Endothelial cell of umbilical vein (primary cell): ENCODE measurements around the gene DGKK. TPM values are rescaled to one million over a fixed set of nuclear protein-coding genes. Genes with fewer than 3 reads are reported as not detected.

Source experiments
- BruUV-seq: library from RNA; stranded (reverse); fragments of 400-500 nt; replicated peaks from 2 replicates; lab custom pipeline; 2021; lab: Mats Ljungman, UMichigan
- CTCF ChIA-PET: fragments of 300-600, 350-600 bp; sonication (Branson Sonifier 250); formaldehyde crosslinking; loops from one replicate; lab custom pipeline; 2021; ENCODE audit warnings: antibody characterized with exemption, inconsistent platforms; lab: Charles Lee
- POLR2A ChIA-PET: fragments of 300-600, 350-600 bp; sonication (Branson Sonifier 250); formaldehyde crosslinking; loops from one replicate; lab custom pipeline; 2021; ENCODE audit warnings: antibody characterized with exemption, inconsistent platforms; lab: Charles Lee
- DNase-seq: peaks from one replicate; pipeline ENCODE4 v3.0.0-alpha.2; 2011; ENCODE audit warnings: low read depth, low spot score
- FAIRE-seq: peaks from 2 replicates; lab custom pipeline; 2011; peaks lifted over from hg19 to GRCh38; lab: Jason Lieb, UNC
- H2AFZ ChIP-seq: 2 replicates; pipeline ENCODE4 v1.6.0; 2012; ENCODE audit warnings: low read depth, low read length, control low read depth, inconsistent platforms
- H3K27ac ChIP-seq: 2 replicates; pipeline ENCODE4 v1.5.1; 2011; ENCODE audit warnings: low read depth, mild to moderate bottlenecking, control low read depth, low read length, moderate library complexity; ENCODE audit not compliant: insufficient read depth
- H3K27me3 ChIP-seq, 2 experiments: 2 replicates each; pipeline versions ENCODE4 v1.6.0 to v1.6.1; 2011; ENCODE audit warnings: low read length in 2 of 2, mixed read lengths in 1 of 2; ENCODE audit not compliant: control insufficient read depth in 2 of 2, insufficient read depth in 2 of 2
- H3K36me3 ChIP-seq, 2 experiments: 2 replicates in 1 of 2; 3 replicates in 1 of 2; pipeline ENCODE4 v1.5.1; 2011; ENCODE audit warnings: low read length in 2 of 2, mild to moderate bottlenecking in 1 of 2, moderate library complexity in 1 of 2; ENCODE audit not compliant: control insufficient read depth in 2 of 2, insufficient read depth in 2 of 2; ENCODE audit errors: extremely low read depth in 1 of 2
- H3K4me1 ChIP-seq: 3 replicates; pipeline ENCODE4 v1.5.1; 2011; ENCODE audit warnings: mild to moderate bottlenecking, low read length; ENCODE audit not compliant: control insufficient read depth, insufficient read depth; ENCODE audit errors: extremely low read depth
- H3K4me2 ChIP-seq: 2 replicates; pipeline ENCODE4 v1.6.1; 2011; ENCODE audit warnings: low read length, control low read depth, mixed read lengths; ENCODE audit not compliant: insufficient read depth
- H3K4me3 ChIP-seq, 3 experiments: fragments of 200-600 bp in 1 of 3; sonication (generic), shearing (Covaris generic) in 1 of 3; replicated peaks in 1 of 3; 2 replicates each; pipeline ENCODE4 v1.5.1; 2011 to 2016; ENCODE audit warnings: control low read depth in 3 of 3, low read length in 3 of 3, mild to moderate bottlenecking in 2 of 3, inconsistent platforms in 1 of 3, low read depth in 1 of 3, moderate library complexity in 1 of 3; ENCODE audit not compliant: insufficient read depth in 1 of 3
- H3K79me2 ChIP-seq: 2 replicates; pipeline ENCODE4 v1.6.0; 2012; ENCODE audit warnings: low read length, inconsistent platforms; ENCODE audit not compliant: control insufficient read depth, insufficient read depth
- H3K9ac ChIP-seq: replicated peaks from 2 replicates; pipeline ENCODE3; 2011; ENCODE audit warnings: low read length, control low read depth; ENCODE audit not compliant: insufficient read depth; ENCODE audit errors: extremely low read depth
- H3K9me1 ChIP-seq: replicated peaks from 3 replicates; pipeline ENCODE4 v1.6.0; 2011; ENCODE audit warnings: mild to moderate bottlenecking, low read length; ENCODE audit not compliant: control insufficient read depth, insufficient read depth; ENCODE audit errors: extremely low read depth
- H3K9me3 ChIP-seq: replicated peaks from 2 replicates; pipeline ENCODE4 v1.5.1; 2012; ENCODE audit warnings: low read length, inconsistent platforms; ENCODE audit not compliant: control insufficient read depth, insufficient read depth
- H4K20me1 ChIP-seq: replicated peaks from 2 replicates; pipeline ENCODE3; 2011; ENCODE audit warnings: mild to moderate bottlenecking, low read length; ENCODE audit not compliant: control insufficient read depth, insufficient read depth; ENCODE audit errors: extremely low read depth
- CTCF ChIP-seq, 2 donors: IDR thresholded peaks; 1 replicate in 1 of 2; 2 replicates in 1 of 2; pipeline ENCODE4 v1.5.1; 2011; ENCODE audit warnings: low read length in 2 of 2, mild to moderate bottlenecking in 2 of 2, moderate library complexity in 2 of 2, control low read depth in 1 of 2, inconsistent platforms in 1 of 2, low read depth in 1 of 2; ENCODE audit not compliant: insufficient read depth in 1 of 2; ENCODE audit errors: extremely low read depth in 1 of 2
- FOS ChIP-seq: IDR thresholded peaks from 2 replicates; pipeline ENCODE4 v1.6.1; 2011; ENCODE audit warnings: mild to moderate bottlenecking, low read length, moderate library complexity, borderline replicate concordance; ENCODE audit not compliant: insufficient read depth
- dilution Hi-C: fragments of 300-500 bp; cut with MboI; formaldehyde crosslinking; loops from one replicate; pipeline ENCODE4 v1.15.0; 2019; ENCODE audit warnings: low sequenced_read_pairs; ENCODE audit not compliant: extremely low pct_ligation_motif_present
- intact Hi-C: fragments of 100-400 bp; cut with micrococcal nuclease; formaldehyde crosslinking; loops from one replicate; pipeline ENCODE4 v1.10.0; 2022
- polyA plus RNA-seq, 4 experiments: library from polyadenylated mRNA; depleted of rRNA in 3 of 4; stranded (reverse) in 3 of 4; unstranded in 1 of 4; fragments of >200 nt; gene quantifications; 2 replicates each; pipeline versions ENCODE4 v1.2.1 to v1.2.3, GENCODE V29; 2011 to 2012; ENCODE audit warnings: missing spikeins in 1 of 4
- total RNA-seq: library from RNA; stranded (reverse); gene quantifications from 2 replicates; pipeline ENCODE4 v1.2.3, GENCODE V29; 2021

Gene DGKK
- total and polyA plus RNA-seq, 2 donors (not counting 3 experiments of a cell fraction or from before 2014, with no cell fraction given): not detected

GRCh38 chrX:50432829-50433289, 37.8 kb downstream of the DGKK start:
- CTCF ChIA-PET: no interaction called here
- TF ChIP-seq FOS: no peak
- H3K27me3 ChIP-seq: no peaks in the 10 kb centered on the region
- intact Hi-C loops (no loop called here), dilution Hi-C loops (no loop called here)
- no peak overlapping the region for H2AFZ ChIP-seq
- H4K20me1 ChIP-seq: no peaks in the 10 kb centered on the region
- H3K4me1 ChIP-seq: no peaks in the 10 kb centered on the region
- DNase-seq (no peak), FAIRE-seq (no peak)
- no peaks in the 10 kb centered on the region for H3K9me1 ChIP-seq
- POLR2A ChIA-PET: no interaction called here
- H3K9me3 ChIP-seq: no peaks in the 10 kb centered on the region
- BruUV-seq: no TSS peak
- no peak overlapping the region for H3K4me2 ChIP-seq
- H3K27ac ChIP-seq: no peak overlapping the region
- no peaks in the 10 kb centered on the region for H3K79me2 ChIP-seq
- no peak overlapping the region for H3K4me3 ChIP-seq
- no peak overlapping the region for H3K9ac ChIP-seq
- H3K36me3 ChIP-seq: no peaks in the 10 kb centered on the region

GRCh38 chrX:50431623-50432022, 39.0 kb downstream of the DGKK start:
- dilution Hi-C loops: no loop called here
- H3K4me2 ChIP-seq: no peak overlapping the region
- intact Hi-C loops: no loop called here
- H3K4me3 ChIP-seq: no peak overlapping the region
- no peaks in the 10 kb centered on the region for H3K36me3 ChIP-seq
- DNase-seq (no peak), FAIRE-seq (no peak)
- no peaks in the 10 kb centered on the region for H3K27me3 ChIP-seq
- ChIA-PET POLR2A (no interaction called here), CTCF (no interaction called here)
- no TSS peak for BruUV-seq
- H3K79me2 ChIP-seq: no peaks in the 10 kb centered on the region
- no peak overlapping the region for H2AFZ ChIP-seq
- H3K4me1 ChIP-seq: no peaks in the 10 kb centered on the region
- H3K27ac ChIP-seq: no peak overlapping the region
- no peaks in the 10 kb centered on the region for H4K20me1 ChIP-seq
- H3K9me3 ChIP-seq: no peaks in the 10 kb centered on the region
- no peaks in the 10 kb centered on the region for H3K9me1 ChIP-seq
- H3K9ac ChIP-seq: no peak overlapping the region
- no peak for TF ChIP-seq CTCF (IDR thresholded peaks at IDR 0.05; ENCODE audit: extremely low read depth in 1 of 2, insufficient read depth in 1 of 2, low read depth in 1 of 2, low read length in 2 of 2)
